GM23338 (cell line): ENCODE measurements around the gene SIM1. TPM values are rescaled to one million over a fixed set of nuclear protein-coding genes. Genes with fewer than 3 reads are reported as not detected.

Experiments
- NANOG ChIP-seq: IDR thresholded peaks from 2 replicates; pipeline ENCODE4 v1.6.1; 2016; ENCODE audit warnings: antibody characterized with exemption, borderline replicate concordance
- REST ChIP-seq: IDR thresholded peaks from one replicate; pipeline ENCODE4 v1.6.1; 2018; ENCODE audit warnings: antibody characterized with exemption; ENCODE audit not compliant: unreplicated experiment
- ZNF462 ChIP-seq: fragments of 250-450 bp; sonication (Bioruptor Pico); IDR thresholded peaks from 2 replicates; pipeline ENCODE4 v1.5.0; 2020; ENCODE audit warnings: mild to moderate bottlenecking, moderate library complexity
- polyA plus RNA-seq: library from polyadenylated mRNA; unstranded; fragments of >200 nt; fragmentation: Nextera tagmentation; extraction: Ambion mirVana; gene quantifications from 2 replicates; pipeline ENCODE4 v1.2.1, GENCODE V29; 2016
- total RNA-seq: library from RNA; depleted of rRNA; stranded (reverse); fragments of >200 nt; shearing (Covaris generic); gene quantifications from 2 replicates; pipeline ENCODE4 v1.2.3, GENCODE V29; 2014

Gene SIM1
- total and polyA plus RNA-seq, 2 experiments from 2014 or later = 0.42 to 0.49 TPM

- no peak for TF ChIP-seq REST
- no peak for TF ChIP-seq NANOG
- no peak for TF ChIP-seq ZNF462 (CRISPR knock-in tag)
Observed at GRCh38 chr6:100455230-100456124, 9.2 kb downstream of the SIM1 start (continued).
